Motor neuron (in vitro differentiated cells): ENCODE data around the gene CIDEB. TPM values are rescaled to one million over a fixed set of nuclear protein-coding genes. Genes with fewer than 3 reads are reported as not detected.
A peak's percentile ranks its signal among the peaks of the same experiment; 100 is the strongest.

Experiments
- ATAC-seq, 8 experiments: fragments of 200-7000 bp; cut with Tn5 transposase; replicated peaks in 6 of 8; 2 replicates each; pipeline ENCODE4 v1.8.0; 2021; ENCODE audit warnings: mild to moderate bottlenecking in 8 of 8, moderate library complexity in 8 of 8
- H3K27ac ChIP-seq, 2 donors: fragments of 250-450 bp; sonication (Bioruptor Pico); 2 replicates each; pipeline ENCODE4 v1.9.0; 2021; ENCODE audit warnings: antibody characterized with exemption in 2 of 2, mild to moderate bottlenecking in 2 of 2, moderate library complexity in 1 of 2
- H3K4me1 ChIP-seq, 2 donors: fragments of 250-450 bp; sonication (Bioruptor Pico); replicated peaks in 1 of 2; 2 replicates each; pipeline ENCODE4 v1.6.1; 2021; ENCODE audit warnings: antibody characterized with exemption in 2 of 2, mild to moderate bottlenecking in 2 of 2, moderate library complexity in 1 of 2
- H3K4me3 ChIP-seq, 5 donors: fragments of 250-450 bp; sonication (Bioruptor Pico); 2 replicates each; pipeline ENCODE4 v1.9.0; 2021; ENCODE audit warnings: antibody characterized with exemption in 5 of 5, mild to moderate bottlenecking in 5 of 5, moderate library complexity in 4 of 5
- WGBS, 10 experiments: fragments of 450-650 bp; shearing (Covaris generic); methylation state at CpG; one replicate each; pipeline ENCODE4 v1.0.0; 2022; 5-methylcytosine and 5-hydroxymethylcytosine counted together
- in situ Hi-C, 9 experiments: fragments of 400-800 bp; cut with MboI; loops; one replicate each; pipeline ENCODE4 v1.15.0; 2021; ENCODE audit warnings: low sequenced_read_pairs in 9 of 9, low pct_unique_long_range_greater_than_20kb in 2 of 9; ENCODE audit not compliant: unreplicated experiment in 9 of 9
- total RNA-seq, 8 experiments: library from RNA; unstranded; fragments of 300-600 nt; gene quantifications; 2 replicates each; pipeline versions ENCODE4 v1.2.3 to v1.2.4, GENCODE V29; 2022

CIDEB gene
- total RNA-seq, 8 experiments from 2014 or later: 0.32 to 1.6 (median 0.40) TPM; not detected in 5

- no peak for ATAC-seq
- WGBS, 10 experiments: 40 to 100% (median 92%) methylated on average over 1 to 3 of the region's 11 CpGs; no CpG with 5 or more reads in 2 of the 10 experiments
- H3K4me1 ChIP-seq: peaks cover 3 to 6% of the 10 kb centered on the region in 2 donors
- no peak overlapping the region for H3K4me3 ChIP-seq
- H3K27ac ChIP-seq: no peak overlapping the region
- in situ Hi-C loops: loop anchor here in 1 of 9 experiments (10.0 kb wide), 1 partner anchor 47 kb away; the partner anchor contains the start of gene TINF2
These were observed 15.5 kb downstream of the CIDEB start for GRCh38 chr14:24292118-24292807.

- Histone ChIP-seq H3K27ac (no peak overlapping the region), H3K4me1 (peaks cover under 1% of the 10 kb centered on the region in 2 donors), H3K4me3 (no peak overlapping the region)
- WGBS, 10 experiments: 60 to 100% (median 79%) methylated on average over 1 to 3 of the region's 3 CpGs; no CpG with 5 or more reads in 4 of the 10 experiments
- in situ Hi-C loops: loop anchor here in 1 of 9 experiments (10.0 kb wide), 1 partner anchor 47 kb away; the partner anchor contains the start of gene TINF2
- no peak for ATAC-seq
These were observed 16.2 kb downstream of the CIDEB start for GRCh38 chr14:24291446-24292117.

- no peak overlapping the region for H3K27ac ChIP-seq
- H3K4me3 ChIP-seq: no peak overlapping the region
- no peaks in the 10 kb centered on the region for H3K4me1 ChIP-seq
- ATAC-seq: no peak
- in situ Hi-C loops: loop anchor here in 1 of 9 experiments (10.0 kb wide), 1 partner anchor 46 kb away; the partner anchor contains the start of gene TINF2
- WGBS, 10 experiments: 17 to 83% (median 79%) methylated on average over 1 to 3 of the region's 9 CpGs; no CpG with 5 or more reads in 3 of the 10 experiments
These were observed 17.0 kb downstream of the CIDEB start for GRCh38 chr14:24290746-24291145.

GRCh38 chr14:24289649-24290280 lies 18.0 kb downstream of the CIDEB start:
- Histone ChIP-seq H3K4me3 (no peak overlapping the region), H3K27ac (no peak overlapping the region), H3K4me1 (no peaks in the 10 kb centered on the region)
- in situ Hi-C loops: loop anchor here in 1 of 9 experiments (10.0 kb wide), 1 partner anchor 45 kb away; the partner anchor contains the start of gene TINF2
- peak in 3 of 8 experiments; percentile 31 to 85 (median 84) for ATAC-seq
- WGBS, 10 experiments: 50 to 100% (median 83%) methylated on average over 1 to 4 of the region's 6 CpGs; no CpG with 5 or more reads in 3 of the 10 experiments

GRCh38 chr14:24286996-24287395 lies 20.8 kb downstream of the CIDEB start:
- Histone ChIP-seq H3K4me3 (no peak overlapping the region), H3K4me1 (no peaks in the 10 kb centered on the region), H3K27ac (no peak overlapping the region)
- no peak for ATAC-seq
- 89 to 100% (median 100%) methylated on average over 1 to 5 of the region's 5 CpGs; no CpG with 5 or more reads in 7 of the 10 experiments for WGBS, 10 experiments
- in situ Hi-C loops: no loop called here

- peak in 3 of 8 experiments; percentile 11 to 46 (median 14) for ATAC-seq
- Histone ChIP-seq H3K27ac (no peak overlapping the region), H3K4me1 (no peaks in the 10 kb centered on the region), H3K4me3 (no peak overlapping the region)
- WGBS, 10 experiments: 47 to 100% (median 85%) methylated on average over 1 to 3 of the region's 4 CpGs; no CpG with 5 or more reads in 3 of the 10 experiments
- in situ Hi-C loops: no loop called here
These were observed 22.4 kb downstream of the CIDEB start for GRCh38 chr14:24285351-24285750.

- WGBS, 10 experiments: 61 to 100% (median 79%) methylated on average over 1 to 3 of the region's 11 CpGs; no CpG with 5 or more reads in 6 of the 10 experiments
- Histone ChIP-seq H3K4me1 (no peaks in the 10 kb centered on the region), H3K4me3 (no peak overlapping the region), H3K27ac (no peak overlapping the region)
- no peak for ATAC-seq
- in situ Hi-C loops: no loop called here
These were observed 23.2 kb downstream of the CIDEB start for GRCh38 chr14:24284501-24285035.

- H3K4me3 ChIP-seq: no peak overlapping the region
- no peak for ATAC-seq
- no peak overlapping the region for H3K27ac ChIP-seq
- no peaks in the 10 kb centered on the region for H3K4me1 ChIP-seq
- WGBS, 10 experiments: 40 to 94% (median 70%) methylated on average over 1 to 4 of the region's 5 CpGs; no CpG with 5 or more reads in 3 of the 10 experiments
- in situ Hi-C loops: no loop called here
These were observed 23.8 kb downstream of the CIDEB start for GRCh38 chr14:24283796-24284460.

GRCh38 chr14:24282736-24283135 lies 25.0 kb downstream of the CIDEB start:
- no peak overlapping the region for H3K27ac ChIP-seq
- H3K4me3 ChIP-seq: no peak overlapping the region
- in situ Hi-C loops: no loop called here
- no peaks in the 10 kb centered on the region for H3K4me1 ChIP-seq
- ATAC-seq: no peak
- 20 to 83% (median 58%) methylated on average over 1 to 3 of the region's 3 CpGs; no CpG with 5 or more reads in 4 of the 10 experiments for WGBS, 10 experiments

- Histone ChIP-seq H3K4me3 (no peak overlapping the region), H3K27ac (no peak overlapping the region), H3K4me1 (no peaks in the 10 kb centered on the region)
- no peak for ATAC-seq
- 40 to 100% (median 83%) methylated on average over 1 to 5 of the region's 7 CpGs; no CpG with 5 or more reads in 1 of the 10 experiments for WGBS, 10 experiments
- in situ Hi-C loops: no loop called here
These were observed 26.1 kb downstream of the CIDEB start for GRCh38 chr14:24281636-24282035.

- H3K4me3 ChIP-seq: no peak overlapping the region
- 50 to 100% (median 66%) methylated on average over 2 to 6 of the region's 6 CpGs; no CpG with 5 or more reads in 5 of the 10 experiments for WGBS, 10 experiments
- ATAC-seq: peak in 2 of 8 experiments; percentile 91 to 94
- H3K4me1 ChIP-seq: no peaks in the 10 kb centered on the region
- no peak overlapping the region for H3K27ac ChIP-seq
- in situ Hi-C loops: no loop called here
These were observed 26.8 kb downstream of the CIDEB start for GRCh38 chr14:24280797-24281460.
